Erythroblast (primary cell): ENCODE results near the gene ARL17B.
"Not testable (repeated sequence)": the region's sequence is repeated elsewhere in the genome, so short reads cannot be mapped to it uniquely, and the experiment has no call there.

Source experiments
- GATA1 ChIP-seq: IDR thresholded peaks from 2 replicates; pipeline ENCODE4 v1.6.1; 2011; ENCODE audit warnings: low read depth, mild to moderate bottlenecking, control low read depth, low read length, moderate library complexity
- POLR2A ChIP-seq: IDR thresholded peaks from 2 replicates; pipeline ENCODE4 v1.6.1; 2011; ENCODE audit warnings: mild to moderate bottlenecking, low read length

DNA sequence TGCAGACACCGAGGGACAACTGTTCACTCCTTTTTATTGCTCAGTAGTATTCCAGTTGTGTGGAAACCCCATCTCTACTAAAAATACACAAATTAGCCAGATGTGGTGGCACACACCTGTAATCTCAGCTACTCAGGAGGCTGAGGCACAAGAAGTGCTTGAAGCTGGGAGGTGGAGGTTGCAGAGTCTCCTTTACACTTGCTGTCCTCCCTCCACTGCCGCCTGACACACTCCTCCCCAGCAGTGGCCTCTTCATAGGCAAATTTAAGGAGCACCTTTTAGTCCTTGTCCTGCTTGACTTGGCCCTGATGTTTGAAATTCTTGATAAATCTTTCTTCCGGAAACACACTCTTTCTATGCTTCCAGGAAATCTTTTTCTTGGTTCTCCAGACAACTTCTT lies 112.4 kb downstream of the ARL17B start:
- TF ChIP-seq GATA1, POLR2A: not testable (repeated sequence)
